HG03060 (cell line): Measurements from ENCODE around the gene POLR2E.

Experiments used
- ATAC-seq: cut with Tn5 transposase; IDR thresholded peaks from one replicate; pipeline ENCODE4 v1.9.1; 2021; ENCODE audit warnings: low read depth, moderate number of reproducible peaks; ENCODE audit not compliant: unreplicated experiment

POLR2E gene

DNA sequence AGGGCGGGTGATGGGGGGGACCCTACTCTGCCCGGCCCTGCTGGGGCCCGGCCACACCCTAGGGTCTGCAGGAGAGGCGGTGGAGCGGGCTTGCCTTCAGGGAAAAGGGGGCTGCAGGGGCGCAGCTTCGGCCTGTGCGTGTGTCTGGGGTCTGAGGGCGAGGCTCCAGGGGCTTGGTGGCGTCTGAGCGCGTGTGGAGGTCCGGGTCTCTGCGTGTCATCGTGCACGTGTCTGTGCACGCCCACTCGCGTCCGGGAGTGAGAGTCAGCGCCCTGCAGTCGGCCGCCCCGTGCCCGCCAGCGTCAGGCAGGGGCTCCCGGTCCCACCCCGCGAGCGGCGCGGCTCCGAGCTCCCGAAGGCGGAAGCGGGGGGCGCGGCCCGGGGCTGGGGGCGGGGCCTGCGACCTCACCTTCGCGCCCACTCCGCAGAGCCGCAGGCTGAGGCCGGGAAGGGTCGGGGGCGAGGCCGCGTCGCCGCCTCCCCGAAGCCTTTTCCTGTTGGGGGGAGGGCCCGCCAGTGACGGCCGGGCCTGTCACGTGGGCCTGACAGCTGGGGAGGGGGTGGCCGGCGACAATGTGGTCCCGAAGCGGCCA is 28.3 kb downstream of the POLR2E start, which contains the start of gene ARHGAP45:
Gene ARHGAP45 (plus strand): TSS at position 420 of the 593 bp plus-strand sequence. CDS start 239 bp downstream, outside the sequence.
- no peak for ATAC-seq

DNA sequence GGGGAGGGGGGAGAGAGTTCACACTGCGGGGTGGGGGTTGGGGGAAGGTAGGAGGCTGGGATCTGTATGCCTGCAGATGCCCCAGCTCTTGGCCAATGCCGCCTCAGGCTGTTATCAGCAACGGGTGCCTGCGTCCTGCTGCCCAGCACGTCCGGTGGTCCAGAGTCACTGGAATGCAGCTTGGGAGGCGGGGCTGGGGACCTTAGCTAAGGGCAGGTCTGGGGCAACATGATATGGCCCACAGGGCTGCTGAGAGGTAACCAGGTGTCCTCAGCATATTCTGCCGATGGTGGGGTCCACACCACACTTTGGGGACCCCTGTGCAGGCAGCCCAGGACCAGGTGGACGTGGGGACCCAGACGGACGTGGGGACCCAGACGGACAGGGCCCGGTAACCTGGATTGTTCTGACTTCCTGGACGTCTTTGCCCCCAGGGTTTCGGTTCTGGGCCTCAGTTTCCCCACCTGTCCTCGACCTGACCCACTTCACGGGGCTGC is 28.9 kb downstream of the POLR2E start:
- no peak for ATAC-seq

DNA sequence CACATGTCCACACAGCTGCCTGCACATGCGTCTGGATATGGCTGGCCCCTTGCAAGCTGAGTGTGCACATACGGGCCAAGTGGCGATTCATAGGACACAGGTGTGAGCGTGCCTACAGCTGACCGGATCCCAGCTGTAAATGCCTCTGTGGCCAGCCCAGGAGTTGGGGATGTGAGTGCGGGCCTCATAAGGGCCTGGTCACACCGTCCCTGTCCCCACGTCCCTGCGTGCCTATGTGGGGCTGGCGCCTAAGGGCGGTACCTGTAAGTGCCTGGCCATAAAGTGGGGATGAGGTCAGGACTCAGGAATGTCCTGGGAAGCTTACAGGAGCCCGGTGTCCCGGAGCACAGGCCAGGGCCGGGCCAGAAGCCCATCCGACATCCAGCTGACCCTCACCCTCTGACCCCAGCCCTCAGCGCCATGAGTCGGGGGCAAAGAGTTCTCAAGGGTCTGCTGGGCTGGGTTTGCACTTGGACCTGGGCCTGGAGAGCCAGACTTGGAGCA is 29.5 kb downstream of the POLR2E start:
- no peak for ATAC-seq

DNA sequence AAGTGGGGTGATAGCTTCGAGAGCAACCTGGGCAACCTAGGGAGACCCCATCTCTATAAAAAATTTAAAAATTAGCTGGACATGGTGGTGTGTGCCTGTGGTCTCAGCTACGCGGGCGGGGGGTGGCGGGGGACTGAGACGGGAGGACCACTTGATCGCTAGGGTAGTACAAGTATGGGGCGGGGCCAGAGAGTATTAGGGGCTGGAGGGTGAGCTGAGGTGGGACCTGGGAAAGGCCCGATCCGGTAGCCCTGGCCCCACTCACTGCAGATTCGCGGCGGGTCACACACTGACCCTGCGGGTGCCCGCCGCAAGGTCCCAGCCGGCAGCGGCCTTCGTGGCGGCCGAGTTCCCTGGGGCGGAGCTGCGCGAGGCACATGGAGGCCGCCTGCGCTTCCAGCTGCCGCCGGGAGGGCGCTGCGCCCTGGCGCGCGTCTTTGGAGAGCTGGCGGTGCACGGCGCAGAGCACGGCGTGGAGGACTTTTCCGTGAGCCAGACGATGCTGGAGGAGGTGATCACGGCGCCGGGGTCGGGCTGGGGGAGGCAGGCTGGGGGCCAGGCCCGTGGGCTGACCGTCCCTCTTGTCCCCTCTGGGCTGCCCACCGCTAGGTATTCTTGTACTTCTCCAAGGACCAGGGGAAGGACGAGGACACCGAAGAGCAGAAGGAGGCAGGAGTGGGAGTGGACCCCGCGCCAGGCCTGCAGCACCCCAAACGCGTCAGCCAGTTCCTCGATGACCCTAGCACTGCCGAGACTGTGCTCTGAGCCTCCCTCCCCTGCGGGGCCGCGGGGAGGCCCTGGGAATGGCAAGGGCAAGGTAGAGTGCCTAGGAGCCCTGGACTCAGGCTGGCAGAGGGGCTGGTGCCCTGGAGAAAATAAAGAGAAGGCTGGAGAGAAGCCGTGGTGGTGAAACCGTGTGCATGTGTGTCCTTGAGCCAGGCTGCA is 30.2 kb downstream of the POLR2E start:
- no peak for ATAC-seq

DNA sequence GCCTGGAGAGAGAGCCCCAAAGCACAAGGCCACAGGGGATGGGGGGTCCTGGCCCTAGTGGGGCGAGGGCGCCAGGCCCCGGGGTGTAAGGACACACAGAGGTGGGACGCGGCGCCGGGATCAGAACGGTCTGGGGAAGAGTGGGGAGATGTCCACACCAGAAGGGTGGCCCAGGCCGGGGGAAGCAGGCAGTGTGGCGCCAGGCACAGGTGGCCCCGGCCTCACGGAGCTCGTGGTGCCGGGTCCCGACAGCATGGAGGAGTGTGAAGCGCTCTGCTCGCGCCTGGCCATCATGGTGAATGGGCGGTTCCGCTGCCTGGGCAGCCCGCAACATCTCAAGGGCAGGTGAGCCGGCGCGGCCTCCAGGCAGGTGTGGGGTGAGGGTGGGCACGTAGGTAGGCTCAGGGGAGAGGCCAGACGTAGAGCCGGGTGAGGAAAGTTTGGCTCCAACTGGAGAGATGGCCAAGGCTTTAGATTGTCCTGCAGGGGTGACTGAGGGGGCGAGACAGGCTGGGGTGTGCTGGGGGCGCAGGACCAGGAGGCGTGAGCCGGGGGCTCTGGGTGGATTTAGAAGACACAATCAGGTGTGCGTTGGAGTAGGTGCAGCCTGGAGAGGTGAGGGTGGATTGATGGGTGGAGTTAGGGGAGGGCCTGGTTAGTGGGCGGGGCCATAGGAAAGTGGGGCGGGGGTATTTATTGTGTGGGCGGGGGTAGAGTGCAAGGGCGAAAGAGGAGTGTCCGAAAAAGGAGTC is 31.1 kb downstream of the POLR2E start:
- ATAC-seq = no peak

DNA sequence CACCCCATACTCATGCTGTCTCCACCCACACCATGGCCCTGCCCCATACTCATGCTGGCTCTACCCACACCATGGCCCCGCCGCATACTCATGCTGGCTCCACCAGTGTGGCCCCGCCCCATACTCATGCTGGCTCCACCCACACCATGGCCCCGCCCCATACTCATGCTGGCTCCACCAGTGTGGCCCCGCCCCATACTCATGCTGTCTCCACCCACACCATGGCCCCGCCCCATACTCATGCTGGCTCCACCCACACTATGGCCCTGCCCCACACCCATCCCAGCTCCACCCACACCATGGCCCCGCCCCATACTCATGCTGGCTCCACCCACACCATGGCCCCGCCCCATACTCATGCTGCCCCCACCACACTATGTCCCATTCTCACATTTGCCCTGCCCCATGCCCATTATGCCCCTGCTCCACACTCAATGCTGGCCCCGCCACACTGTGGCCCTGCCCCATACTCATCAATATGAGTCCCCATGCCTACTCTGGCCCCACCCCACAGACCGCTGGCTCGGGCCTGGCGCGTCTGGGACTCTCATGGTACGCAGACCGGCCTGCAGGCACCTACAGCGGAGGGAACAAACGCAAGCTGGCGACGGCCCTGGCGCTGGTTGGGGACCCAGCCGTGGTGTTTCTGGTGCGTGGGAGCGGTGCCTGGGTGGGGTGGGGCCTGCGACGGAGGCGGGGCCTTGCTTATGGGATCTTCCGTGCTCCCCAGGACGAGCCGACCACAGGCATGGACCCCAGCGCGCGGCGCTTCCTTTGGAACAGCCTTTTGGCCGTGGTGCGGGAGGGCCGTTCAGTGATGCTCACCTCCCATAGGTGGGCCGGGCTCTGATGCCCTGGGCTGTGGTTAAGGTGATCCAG is 31.9 kb downstream of the POLR2E start:
- no peak for ATAC-seq

DNA sequence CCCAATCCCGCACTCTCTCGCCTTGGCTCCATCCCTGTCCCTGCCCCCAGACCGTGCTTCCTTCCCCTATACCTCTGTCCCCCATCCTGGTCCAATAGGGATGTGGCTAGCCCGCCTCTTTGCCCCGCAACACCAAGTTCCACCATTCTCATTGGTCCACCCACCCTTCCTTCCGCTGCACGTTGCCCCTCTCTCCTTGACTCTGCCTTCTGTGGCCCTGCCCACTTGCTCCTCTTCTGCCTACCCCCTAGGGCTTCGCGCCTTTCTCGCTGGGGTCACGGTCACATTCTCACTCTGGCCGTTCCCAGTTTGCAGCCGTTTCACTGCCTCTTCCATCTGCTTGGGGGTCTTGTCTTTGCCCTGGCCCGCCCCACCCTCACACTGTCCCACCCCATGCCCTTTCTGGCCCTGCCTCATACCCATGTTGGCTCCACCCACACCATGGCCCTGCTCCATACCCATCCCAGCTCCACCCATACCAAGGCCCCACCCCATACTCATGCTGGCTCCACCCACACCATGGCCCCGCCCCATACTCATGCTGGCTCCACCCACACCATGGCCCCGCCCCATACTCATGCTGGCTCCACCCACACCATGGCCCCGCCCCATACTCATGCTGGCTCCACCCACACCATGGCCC is 32.7 kb downstream of the POLR2E start:
- no peak for ATAC-seq

DNA sequence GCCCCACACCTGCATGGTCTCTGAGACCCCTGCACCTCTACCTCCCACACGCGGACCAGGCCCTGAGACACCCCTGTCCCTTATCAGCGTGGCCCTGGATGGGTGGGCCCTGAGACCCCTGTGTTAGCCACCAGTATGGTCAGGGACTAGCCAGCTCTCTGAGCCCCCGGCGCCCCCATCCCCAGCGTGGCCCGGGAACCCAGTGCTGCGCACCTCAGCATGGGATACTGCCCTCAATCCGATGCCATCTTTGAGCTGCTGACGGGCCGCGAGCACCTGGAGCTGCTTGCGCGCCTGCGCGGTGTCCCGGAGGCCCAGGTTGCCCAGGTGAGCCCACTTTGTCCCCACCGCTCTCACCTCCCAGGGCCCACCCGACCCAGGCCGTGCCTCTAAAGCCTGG is 33.2 kb downstream of the POLR2E start:
- no peak for ATAC-seq

DNA sequence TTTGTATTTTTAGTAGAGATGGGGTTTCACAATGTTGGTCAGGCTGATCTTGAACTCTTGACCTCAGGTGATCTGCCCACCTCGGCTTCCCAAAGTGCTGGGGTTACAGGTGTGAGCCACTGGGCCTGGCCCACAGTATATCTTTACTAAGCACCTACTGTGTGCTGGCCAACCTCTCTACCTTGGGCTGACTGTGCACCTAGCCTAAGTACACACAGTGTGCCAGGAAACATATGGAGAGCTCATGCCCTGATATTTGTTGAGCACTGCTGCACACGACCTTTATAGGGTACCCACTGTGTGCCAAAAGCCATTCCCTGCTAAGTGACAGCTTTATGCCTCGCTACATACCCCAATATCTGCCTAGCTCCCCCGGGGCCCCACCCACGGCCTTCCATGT is 34.5 kb downstream of the POLR2E start:
- ATAC-seq = no peak

DNA sequence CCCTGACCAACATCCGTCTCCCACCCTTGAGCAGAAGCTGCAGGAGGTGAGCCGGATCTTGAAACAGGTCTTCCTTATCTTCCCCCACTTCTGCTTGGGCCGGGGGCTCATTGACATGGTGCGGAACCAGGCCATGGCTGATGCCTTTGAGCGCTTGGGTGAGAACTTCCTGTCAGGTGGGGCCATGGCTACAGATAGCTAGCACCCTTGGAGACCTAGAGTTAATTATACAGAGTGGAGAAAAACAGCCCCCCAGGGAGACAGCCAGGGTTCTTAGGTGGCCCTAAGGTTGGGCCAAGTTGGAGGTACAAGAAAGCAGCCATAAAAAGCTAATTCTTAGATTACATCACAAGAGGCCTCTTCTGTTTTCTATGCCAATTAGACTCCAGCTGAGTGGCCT is 37.1 kb downstream of the POLR2E start:
- ATAC-seq = no peak

DNA sequence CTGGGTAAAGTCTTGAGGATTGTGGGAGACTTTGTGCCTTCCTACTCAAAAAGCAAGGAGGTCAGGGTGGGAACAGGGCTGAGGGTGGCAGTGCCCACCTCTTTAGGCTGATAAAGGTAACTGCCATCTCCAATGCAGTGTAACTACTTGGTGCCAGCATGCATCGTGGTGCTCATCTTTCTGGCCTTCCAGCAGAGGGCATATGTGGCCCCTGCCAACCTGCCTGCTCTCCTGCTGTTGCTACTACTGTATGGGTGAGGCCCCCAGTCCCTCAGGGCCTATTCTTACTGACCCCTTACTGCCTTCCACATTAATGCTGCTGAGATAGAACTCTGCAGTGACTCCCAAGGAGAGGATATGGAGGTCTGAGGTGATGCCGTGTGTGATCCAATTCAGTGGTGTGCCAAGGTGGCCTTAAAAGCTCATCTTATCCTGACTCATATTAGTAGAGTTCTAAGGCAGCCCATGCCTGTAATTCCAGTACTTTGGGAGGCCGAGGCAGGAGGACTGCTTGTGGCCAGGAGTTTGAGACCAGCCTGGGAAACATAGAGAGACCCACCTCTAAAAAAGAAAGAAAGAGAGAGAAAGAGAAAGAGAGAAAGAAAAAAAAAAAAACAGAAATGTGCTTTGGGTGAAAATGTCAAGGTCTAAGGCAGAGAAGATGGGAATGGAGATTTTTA is 37.9 kb downstream of the POLR2E start:
- no peak for ATAC-seq

DNA sequence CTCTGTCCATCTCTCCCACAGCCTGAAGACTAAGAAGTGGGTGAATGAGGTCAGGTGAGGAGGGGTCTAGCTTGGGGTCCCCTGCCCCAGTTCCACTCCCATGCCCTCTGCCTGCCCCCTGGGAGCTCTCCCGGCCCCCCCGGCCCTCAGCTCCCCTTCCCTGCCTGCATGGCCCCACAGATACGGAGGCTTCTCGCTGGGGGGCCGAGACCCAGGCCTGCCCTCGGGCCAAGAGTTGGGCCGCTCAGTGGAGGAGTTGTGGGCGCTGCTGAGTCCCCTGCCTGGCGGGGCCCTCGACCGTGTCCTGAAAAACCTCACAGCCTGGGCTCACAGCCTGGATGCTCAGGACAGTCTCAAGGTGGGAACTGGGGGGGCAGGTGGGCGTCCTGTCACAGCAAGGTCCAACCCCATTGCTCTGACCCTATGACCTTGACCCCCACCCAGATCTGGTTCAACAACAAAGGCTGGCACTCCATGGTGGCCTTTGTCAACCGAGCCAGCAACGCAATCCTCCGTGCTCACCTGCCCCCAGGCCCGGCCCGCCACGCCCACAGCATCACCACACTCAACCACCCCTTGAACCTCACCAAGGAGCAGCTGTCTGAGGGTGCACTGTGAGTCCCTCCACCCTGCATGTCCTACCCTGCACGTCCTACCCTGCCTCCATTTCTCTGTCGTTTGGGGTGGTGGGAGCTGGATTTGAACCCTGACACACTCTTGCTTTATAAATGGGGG is 39.1 kb downstream of the POLR2E start:
- no peak for ATAC-seq

DNA sequence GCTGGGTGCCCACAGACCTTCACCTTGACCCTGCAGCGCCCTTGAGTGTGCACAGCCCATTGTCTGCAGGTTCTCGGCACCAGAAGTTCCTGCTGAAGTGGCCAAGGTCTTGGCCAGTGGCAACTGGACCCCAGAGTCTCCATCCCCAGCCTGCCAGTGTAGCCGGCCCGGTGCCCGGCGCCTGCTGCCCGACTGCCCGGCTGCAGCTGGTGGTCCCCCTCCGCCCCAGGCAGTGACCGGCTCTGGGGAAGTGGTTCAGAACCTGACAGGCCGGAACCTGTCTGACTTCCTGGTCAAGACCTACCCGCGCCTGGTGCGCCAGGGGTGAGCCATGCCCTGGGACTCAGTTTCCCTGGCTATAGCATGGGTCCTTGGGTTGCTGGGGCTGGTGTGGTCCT is 40.1 kb downstream of the POLR2E start:
- ATAC-seq = no peak

DNA sequence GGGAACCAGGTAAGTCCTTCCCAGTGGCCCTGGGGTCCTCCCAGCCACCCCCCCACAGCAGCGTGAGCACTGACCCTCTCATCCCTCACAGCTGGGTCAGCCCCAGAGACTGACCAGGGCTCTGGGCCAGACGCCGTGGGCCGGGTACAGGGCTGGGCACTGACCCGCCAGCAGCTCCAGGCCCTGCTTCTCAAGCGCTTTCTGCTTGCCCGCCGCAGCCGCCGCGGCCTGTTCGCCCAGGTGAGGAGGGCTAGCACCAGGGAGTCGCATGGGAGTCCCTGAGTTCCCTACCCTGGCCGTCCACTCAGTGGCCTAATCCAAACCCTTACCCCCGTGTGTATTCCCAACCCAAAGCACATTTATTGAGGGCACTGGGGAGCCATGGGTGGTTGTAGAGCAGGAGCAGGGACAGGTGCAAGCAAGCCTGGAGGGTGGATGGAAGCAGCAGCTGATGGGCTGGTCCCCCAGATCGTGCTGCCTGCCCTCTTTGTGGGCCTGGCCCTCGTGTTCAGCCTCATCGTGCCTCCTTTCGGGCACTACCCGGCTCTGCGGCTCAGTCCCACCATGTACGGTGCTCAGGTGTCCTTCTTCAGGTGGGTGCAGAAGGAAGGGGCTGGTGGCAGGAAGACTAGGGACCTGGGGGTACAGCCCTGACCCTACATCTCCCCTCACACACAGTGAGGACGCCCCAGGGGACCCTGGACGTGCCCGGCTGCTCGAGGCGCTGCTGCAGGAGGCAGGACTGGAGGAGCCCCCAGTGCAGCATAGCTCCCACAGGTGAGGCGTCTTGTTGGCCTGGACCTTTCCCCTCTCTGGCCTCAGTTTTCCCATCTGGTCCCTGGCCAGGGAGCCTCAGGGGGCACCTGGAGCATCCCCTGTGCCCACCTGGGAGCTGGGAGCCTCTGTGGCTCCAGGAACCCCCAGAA is 40.8 kb downstream of the POLR2E start:
- no peak for ATAC-seq

DNA sequence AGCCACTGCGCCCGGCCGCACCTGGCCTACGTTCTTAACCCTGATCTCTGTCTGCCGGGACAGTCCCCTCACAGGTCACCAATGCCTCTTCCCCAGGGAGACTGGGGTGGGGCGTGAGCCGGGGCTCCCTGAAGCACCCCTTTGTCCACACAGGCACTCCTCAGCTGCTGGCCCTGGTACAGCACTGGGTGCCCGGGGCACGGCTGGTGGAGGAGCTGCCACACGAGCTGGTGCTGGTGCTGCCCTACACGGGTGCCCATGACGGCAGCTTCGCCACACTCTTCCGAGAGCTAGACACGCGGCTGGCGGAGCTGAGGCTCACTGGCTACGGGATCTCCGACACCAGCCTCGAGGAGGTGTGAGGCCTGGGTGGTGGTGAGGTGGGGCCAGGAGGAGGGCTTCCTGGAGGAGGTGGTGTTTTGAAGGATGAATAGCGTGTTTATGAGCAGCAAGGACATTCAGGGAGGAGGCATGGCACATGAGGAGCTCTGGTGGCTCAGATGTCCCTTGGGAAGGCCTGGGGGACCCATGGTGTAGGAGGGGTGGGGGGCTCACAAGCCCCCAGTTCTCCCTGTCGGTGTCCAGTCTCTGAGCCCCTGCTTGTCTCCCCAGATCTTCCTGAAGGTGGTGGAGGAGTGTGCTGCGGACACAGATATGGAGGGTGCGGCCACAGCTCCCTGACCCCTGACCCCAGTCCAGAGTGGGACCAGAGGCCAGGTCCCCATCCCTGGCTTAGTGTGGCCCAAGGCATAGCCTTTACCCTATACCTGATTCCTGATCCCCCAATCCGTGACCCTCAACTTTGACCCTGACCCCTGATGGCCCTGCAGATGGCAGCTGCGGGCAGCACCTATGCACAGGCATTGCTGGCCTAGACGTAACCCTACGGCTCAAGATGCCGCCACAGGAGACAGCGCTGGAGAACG is 41.7 kb downstream of the POLR2E start:
- no peak for ATAC-seq

DNA sequence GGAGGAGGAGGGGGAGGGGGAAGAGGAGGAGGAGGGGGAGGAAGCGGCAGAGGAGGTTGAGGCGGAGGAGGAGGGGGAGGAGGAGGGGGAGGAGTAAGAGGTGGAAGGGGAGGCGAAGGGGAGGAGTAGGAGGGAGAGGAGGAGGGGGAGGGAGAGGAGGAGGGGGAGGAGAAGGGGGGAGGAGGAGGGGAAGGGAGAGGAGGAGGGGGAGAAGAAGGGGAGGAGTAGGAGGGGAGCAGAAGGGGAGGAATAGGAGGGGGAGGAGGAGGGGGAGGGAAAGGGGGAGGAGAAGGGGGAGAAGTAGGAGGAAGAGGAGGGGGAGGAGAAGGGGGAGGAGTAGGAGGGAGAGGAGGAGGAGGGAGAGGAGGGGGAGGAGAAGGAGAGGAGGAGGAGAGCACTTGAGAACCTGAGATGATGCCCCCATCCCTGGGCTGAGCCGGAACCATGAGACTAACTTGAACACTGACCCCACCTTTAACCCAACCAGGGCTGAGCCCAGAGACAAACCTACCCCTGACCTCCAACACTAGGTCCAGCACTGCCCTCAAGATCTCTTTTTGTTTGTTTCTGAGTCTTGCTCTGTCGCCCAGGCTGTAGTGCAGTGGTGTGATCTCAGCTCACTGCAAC is 42.7 kb downstream of the POLR2E start:
- no peak for ATAC-seq
